Jurkat, Clone E6-1 (cell line): ENCODE data around the gene MEGF11.

Experiments used
- DNase-seq: peaks from one replicate; pipeline ENCODE4 v3.0.0-alpha.2; 2011; ENCODE audit warnings: low read depth, low spot score
- H3K4me3 ChIP-seq: 2 replicates; pipeline ENCODE4 v1.5.1; 2011; ENCODE audit warnings: mild to moderate bottlenecking, low read length, control low read depth, moderate library complexity

The MEGF11 gene

GRCh38 chr15:66225656-66226274, 27.8 kb downstream of the MEGF11 start:
- no peak overlapping the region for H3K4me3 ChIP-seq
- DNase-seq = no peak

GRCh38 chr15:66224946-66225345, 28.6 kb downstream of the MEGF11 start:
- no peak overlapping the region for H3K4me3 ChIP-seq
- no peak for DNase-seq

GRCh38 chr15:66222273-66223198, 31.0 kb downstream of the MEGF11 start:
- H3K4me3 ChIP-seq = no peak overlapping the region
- no peak for DNase-seq

- DNase-seq = no peak
- H3K4me3 ChIP-seq = no peak overlapping the region
Measured at GRCh38 chr15:66221126-66221525, 32.4 kb downstream of the MEGF11 start.

GRCh38 chr15:66220601-66221000, 32.9 kb downstream of the MEGF11 start:
- H3K4me3 ChIP-seq = no peak overlapping the region
- no peak for DNase-seq

GRCh38 chr15:66219339-66219738, 34.2 kb downstream of the MEGF11 start:
- no peak for DNase-seq
- no peak overlapping the region for H3K4me3 ChIP-seq

- DNase-seq = no peak
- H3K4me3 ChIP-seq = no peak overlapping the region
Measured at GRCh38 chr15:66216806-66217205, 36.7 kb downstream of the MEGF11 start.

- H3K4me3 ChIP-seq = no peak overlapping the region
- DNase-seq = no peak
Measured at GRCh38 chr15:66215811-66216210, 37.7 kb downstream of the MEGF11 start.

GRCh38 chr15:66214246-66214645, 39.3 kb downstream of the MEGF11 start:
- no peak for DNase-seq
- H3K4me3 ChIP-seq = no peak overlapping the region

- no peak overlapping the region for H3K4me3 ChIP-seq
- DNase-seq = no peak
Measured at GRCh38 chr15:66212563-66212921, 41.0 kb downstream of the MEGF11 start.

GRCh38 chr15:66211670-66212562, 41.6 kb downstream of the MEGF11 start:
- no peak overlapping the region for H3K4me3 ChIP-seq
- no peak for DNase-seq

GRCh38 chr15:66210684-66211083, 42.9 kb downstream of the MEGF11 start:
- no peak overlapping the region for H3K4me3 ChIP-seq
- no peak for DNase-seq

- H3K4me3 ChIP-seq = no peak overlapping the region
Measured at GRCh38 chr15:66198757-66199156, 54.8 kb downstream of the MEGF11 start.

GRCh38 chr15:66196602-66197001, 56.9 kb downstream of the MEGF11 start:
- no peak overlapping the region for H3K4me3 ChIP-seq
- no peak for DNase-seq

More at GRCh38 chr15:66198757-66199156, 54.8 kb downstream of the MEGF11 start:
- no peak for DNase-seq

- H3K4me3 ChIP-seq = no peak overlapping the region
- DNase-seq = no peak
Measured at GRCh38 chr15:66195621-66196230, 57.8 kb downstream of the MEGF11 start.

- DNase-seq = no peak
- no peak overlapping the region for H3K4me3 ChIP-seq
Measured at GRCh38 chr15:66193066-66193465, 60.5 kb downstream of the MEGF11 start.

GRCh38 chr15:66190746-66191145, 62.8 kb downstream of the MEGF11 start:
- no peak overlapping the region for H3K4me3 ChIP-seq
- DNase-seq = no peak

GRCh38 chr15:66189291-66189690, 64.3 kb downstream of the MEGF11 start:
- DNase-seq = no peak
- no peak overlapping the region for H3K4me3 ChIP-seq

- no peak overlapping the region for H3K4me3 ChIP-seq
- no peak for DNase-seq
Measured at GRCh38 chr15:66188464-66188863, 65.1 kb downstream of the MEGF11 start.
